HepG2 (cell line): Measurements from ENCODE around the gene HIF1AN. TPM values are rescaled to one million over a fixed set of nuclear protein-coding genes. Genes with fewer than 3 reads are reported as not detected.

ENCODE experiments used
- AHR ChIP-seq: IDR thresholded peaks from 2 replicates; pipeline ENCODE4 v1.6.1; 2018; ENCODE audit warnings: missing genetic modification reagents, missing compliant biosample characterization
- BCL3 ChIP-seq: sonication (generic); formaldehyde crosslinking; IDR thresholded peaks from 2 replicates; pipeline ENCODE4 v1.5.1; 2020; ENCODE audit warnings: mild to moderate bottlenecking, missing genetic modification reagents, moderate library complexity
- HIC2 ChIP-seq: sonication (generic); formaldehyde crosslinking; IDR thresholded peaks from 2 replicates; pipeline ENCODE4 v1.9.0; 2022; ENCODE audit warnings: low read depth, missing genetic modification reagents
- KLF11 ChIP-seq: IDR thresholded peaks from 2 replicates; pipeline ENCODE4 v1.6.1; 2016; ENCODE audit warnings: missing compliant biosample characterization
- PATZ1 ChIP-seq: sonication (generic); formaldehyde crosslinking; IDR thresholded peaks from 2 replicates; pipeline ENCODE4 v1.4.0; 2020; ENCODE audit warnings: missing genetic modification reagents
- PAX8 ChIP-seq: sonication (generic); formaldehyde crosslinking; IDR thresholded peaks from 2 replicates; pipeline ENCODE4 v1.8.0; 2022; ENCODE audit warnings: mild to moderate bottlenecking, missing genetic modification reagents, borderline replicate concordance
- RBM39 ChIP-seq: fragments of 200-400 bp; formaldehyde crosslinking; IDR thresholded peaks from one replicate; pipeline ENCODE4 v1.6.1; 2018; ENCODE audit warnings: antibody characterized with exemption, mild to moderate bottlenecking, low read depth, low read length; ENCODE audit not compliant: poor library complexity, severe bottlenecking
- SATB2 ChIP-seq: sonication (generic); formaldehyde crosslinking; IDR thresholded peaks from 2 replicates; pipeline ENCODE4 v1.5.0; 2020; ENCODE audit warnings: missing genetic modification reagents
- SETDB1 ChIP-seq: sonication (generic); formaldehyde crosslinking; IDR thresholded peaks from 2 replicates; pipeline ENCODE4 v1.5.1; 2020; ENCODE audit warnings: missing genetic modification reagents, mild to moderate bottlenecking, borderline replicate concordance
- TEAD2 ChIP-seq: sonication (generic); formaldehyde crosslinking; IDR thresholded peaks from 2 replicates; pipeline ENCODE4 v1.9.0; 2021; ENCODE audit warnings: missing genetic modification reagents
- TMF1 ChIP-seq: sonication (generic); formaldehyde crosslinking; IDR thresholded peaks from 2 replicates; pipeline ENCODE4 v1.8.1; 2022; ENCODE audit warnings: low read depth, missing genetic modification reagents
- ZBTB38 ChIP-seq: sonication (generic); formaldehyde crosslinking; IDR thresholded peaks from 2 replicates; pipeline ENCODE4 v1.5.1; 2020; ENCODE audit warnings: mild to moderate bottlenecking, missing genetic modification reagents
- ZBTB46 ChIP-seq: sonication (generic); formaldehyde crosslinking; IDR thresholded peaks from 2 replicates; pipeline ENCODE4 v1.4.0; 2020; ENCODE audit warnings: mild to moderate bottlenecking, missing genetic modification reagents, borderline replicate concordance
- ZNF383 ChIP-seq: sonication (generic); formaldehyde crosslinking; IDR thresholded peaks from 2 replicates; pipeline ENCODE4 v1.4.0; 2020; ENCODE audit warnings: missing genetic modification reagents, mild to moderate bottlenecking, borderline replicate concordance
- ZNF430 ChIP-seq: sonication (generic); formaldehyde crosslinking; IDR thresholded peaks from 2 replicates; pipeline ENCODE4 v1.9.0; 2021; ENCODE audit warnings: mild to moderate bottlenecking, missing genetic modification reagents
- ZNF772 ChIP-seq: sonication (generic); formaldehyde crosslinking; IDR thresholded peaks from 2 replicates; pipeline ENCODE4 v1.5.0; 2020; ENCODE audit warnings: mild to moderate bottlenecking, missing genetic modification reagents
- polyA plus RNA-seq, 8 experiments: library from polyadenylated mRNA; depleted of rRNA in 3 of 8; stranded (reverse) in 7 of 8; unstranded in 1 of 8; fragments of >200 nt; fragmentation: Illumina TruSeq in 4 of 8; extraction: Trizol in 4 of 8; gene quantifications; 2 replicates each; pipeline versions ENCODE4 v1.2.1 to v1.2.3, GENCODE V29; 2011 to 2016; ENCODE audit warnings: low read depth in 4 of 8, missing spikeins in 1 of 8, mixed read lengths in 1 of 8; ENCODE audit not compliant: insufficient read depth in 1 of 8
- total RNA-seq, 5 experiments: library from RNA; depleted of rRNA; stranded (reverse); fragments of >200 nt; fragmentation: Illumina TruSeq; extraction: Trizol; gene quantifications; 2 replicates each; pipeline ENCODE4 v1.2.3, GENCODE V29; 2016; ENCODE audit warnings: low read depth in 1 of 5

HIF1AN gene
- total and polyA plus RNA-seq, 2 of the 13 experiments (the other 11 are each of a cell fraction or from before 2014, with no cell fraction given): 8.6 to 10.7 TPM

GRCh38 chr10:100519311-100520051, 16.3 kb upstream of the HIF1AN start, which contains the start of gene SEC31B (continued):
- TF ChIP-seq ZNF430 (CRISPR knock-in tag) (0 out of 2 replicates have a peak, but pooled peaks have one; percentile 27), PATZ1 (CRISPR knock-in tag) (peak; percentile 45; the same call in 1 of the 2 replicates), PAX8 (0 out of 2 replicates have a peak, but pooled peaks have one; percentile 24), KLF11 (CRISPR knock-in tag) (no peak), AHR (CRISPR knock-in tag) (0 out of 2 replicates have a peak, but pooled peaks have one; percentile 19), ZBTB46 (no peak), HIC2 (CRISPR knock-in tag) (0 out of 2 replicates have a peak, but pooled peaks have one; percentile 51), ZBTB38 (CRISPR knock-in tag) (peak; percentile 66; the same call in 1 of the 2 replicates), BCL3 (CRISPR knock-in tag) (peak; percentile 29; the same call in 1 of the 2 replicates), RBM39 (no peak), SETDB1 (CRISPR knock-in tag) (no peak), ZNF383 (CRISPR knock-in tag) (no peak), TMF1 (CRISPR knock-in tag) (no peak), ZNF772 (CRISPR knock-in tag) (0 out of 2 replicates have a peak, but pooled peaks have one; percentile 29), TEAD2 (CRISPR knock-in tag) (no peak), SATB2 (CRISPR knock-in tag) (no peak)
